ENCODE results near the gene GCK.

Gene GCK

DNA sequence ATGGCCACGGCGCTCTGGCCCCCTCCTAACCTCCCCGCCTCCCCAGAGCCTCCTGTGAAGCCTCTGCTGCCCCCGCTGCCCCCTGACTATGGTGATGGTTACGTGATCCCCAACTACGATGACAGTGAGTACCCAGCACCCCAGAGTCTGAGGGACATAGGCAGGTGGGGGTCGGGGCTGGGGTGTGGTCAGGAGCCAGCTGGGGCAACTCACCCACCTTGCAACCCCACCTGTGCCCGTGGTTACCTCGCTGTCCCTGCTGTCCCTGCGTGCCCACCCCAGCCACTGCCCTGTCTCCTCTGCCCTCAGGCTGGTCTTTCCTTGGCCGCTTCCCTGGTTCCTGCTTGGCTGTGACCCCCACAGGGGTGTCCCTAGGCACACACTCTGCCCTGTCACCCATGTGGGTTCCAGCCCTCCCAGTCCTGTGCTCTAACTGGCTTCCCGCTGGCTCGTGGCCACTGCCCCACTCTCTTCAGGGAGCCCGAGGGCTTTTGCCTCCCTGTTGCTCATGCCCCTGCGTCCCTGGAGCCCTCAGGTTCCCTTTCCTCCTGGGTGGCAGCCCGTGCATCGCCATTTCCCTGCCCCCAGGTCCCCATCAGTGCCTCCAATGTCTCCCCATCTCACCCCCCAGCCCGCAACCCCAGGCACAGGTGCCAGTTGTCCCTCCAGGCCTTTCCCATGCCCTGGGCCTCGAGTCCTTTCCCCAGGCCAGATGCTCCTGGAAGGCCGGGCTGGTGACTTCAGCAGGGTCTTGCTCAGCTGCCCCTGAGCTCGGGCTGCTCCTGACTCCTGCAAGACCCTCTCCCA lies 81.1 kb downstream of the GCK start:
- Histone ChIP-seq H3K36me3 (ENCODE audit: control insufficient read depth, insufficient read depth, low read length) (no peaks in the 10 kb centered on the region), H3K27me3 (ENCODE audit: control insufficient read depth, insufficient read depth, low read length) (peaks cover 4% of the 10 kb centered on the region), H3K4me3 (ENCODE audit: low read length) (no peak overlapping the region), H3K9ac (ENCODE audit: low read length) (no peak overlapping the region), H3K27ac (ENCODE audit: low read depth, low read length) (no peak overlapping the region), H3K4me1 (ENCODE audit: control insufficient read depth, insufficient read depth, low read length) (peaks cover 4% of the 10 kb centered on the region)

DNA sequence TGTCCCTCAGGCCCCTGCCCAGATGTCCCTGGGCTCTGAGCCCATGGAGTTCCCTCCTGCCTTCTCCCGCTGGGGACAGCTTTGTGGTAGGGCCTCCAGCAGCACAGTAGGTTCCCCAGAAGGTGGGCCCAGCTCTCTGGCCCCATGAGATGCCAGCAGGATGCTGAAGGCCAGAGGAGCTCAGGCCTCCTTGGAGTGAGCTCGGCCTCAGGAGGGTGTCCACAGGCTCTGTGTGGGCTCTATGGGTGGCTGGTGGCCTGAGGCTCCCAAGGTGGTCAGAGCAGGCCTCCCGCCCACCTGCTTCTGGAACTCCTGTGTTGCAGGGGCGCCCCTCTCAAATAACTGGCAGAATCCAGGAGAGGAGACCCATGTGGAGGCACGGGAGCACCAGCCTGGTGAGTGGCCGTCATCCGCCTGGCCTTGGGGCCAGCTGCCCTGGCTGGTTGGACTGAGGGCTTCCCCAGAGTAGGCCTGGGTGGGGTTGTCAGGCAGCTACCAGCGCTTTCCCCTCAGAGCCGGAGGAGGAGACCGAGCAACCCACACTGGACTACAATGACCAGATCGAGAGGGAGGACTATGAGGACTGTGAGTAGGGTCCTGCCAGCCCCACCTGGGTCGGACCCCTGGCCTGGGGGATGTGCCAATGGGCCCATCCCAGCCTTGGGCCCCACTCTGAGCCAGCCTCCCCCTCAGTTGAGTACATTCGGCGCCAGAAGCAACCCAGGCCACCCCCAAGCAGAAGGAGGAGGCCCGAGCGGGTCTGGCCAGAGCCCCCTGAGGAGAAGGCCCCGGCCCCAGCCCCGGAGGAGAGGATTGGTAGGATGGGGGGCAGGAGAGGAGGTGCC lies 81.9 kb downstream of the GCK start:
- Histone ChIP-seq H3K27me3 (ENCODE audit: control insufficient read depth, insufficient read depth, low read length) (peaks cover 4% of the 10 kb centered on the region), H3K4me3 (ENCODE audit: low read length) (no peak overlapping the region), H3K36me3 (ENCODE audit: control insufficient read depth, insufficient read depth, low read length) (no peaks in the 10 kb centered on the region), H3K27ac (ENCODE audit: low read depth, low read length) (no peak overlapping the region), H3K4me1 (ENCODE audit: control insufficient read depth, insufficient read depth, low read length) (peaks cover 4% of the 10 kb centered on the region), H3K9ac (ENCODE audit: low read length) (no peak overlapping the region)

DNA sequence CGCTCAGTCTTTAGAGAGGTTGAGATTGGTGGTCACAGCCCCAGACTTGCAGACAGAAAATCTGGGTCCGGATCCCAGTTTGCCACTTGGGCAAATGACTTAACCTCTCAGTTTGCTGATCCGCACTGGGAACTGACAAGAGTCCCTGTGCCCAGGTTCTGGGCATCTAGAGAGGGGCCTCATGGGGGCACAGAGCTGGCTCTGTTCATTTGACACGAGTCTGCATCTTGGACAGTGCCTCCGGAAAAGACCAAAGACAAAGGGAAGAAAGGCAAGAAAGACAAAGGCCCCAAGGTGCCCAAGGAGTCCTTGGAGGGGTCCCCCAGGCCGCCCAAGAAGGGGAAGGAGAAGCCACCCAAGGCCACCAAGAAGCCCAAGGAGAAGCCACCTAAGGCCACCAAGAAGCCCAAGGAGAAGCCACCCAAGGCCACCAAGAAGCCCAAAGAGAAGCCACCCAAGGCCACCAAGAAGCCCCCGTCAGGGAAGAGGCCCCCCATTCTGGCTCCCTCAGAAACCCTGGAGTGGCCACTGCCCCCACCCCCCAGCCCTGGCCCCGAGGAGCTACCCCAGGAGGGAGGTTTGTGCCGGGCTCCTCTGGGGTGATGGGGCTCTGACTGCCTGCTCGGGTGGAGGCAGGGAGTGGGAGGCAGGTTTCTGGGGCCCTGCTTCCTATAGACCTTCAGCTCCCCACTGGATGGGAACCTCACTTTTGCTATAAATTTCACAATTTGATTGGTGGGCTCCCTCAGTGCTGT lies 82.8 kb downstream of the GCK start:
- Histone ChIP-seq H3K36me3 (ENCODE audit: control insufficient read depth, insufficient read depth, low read length) (no peaks in the 10 kb centered on the region), H3K4me3 (ENCODE audit: low read length) (peak overlapping the region; percentile 80), H3K4me1 (ENCODE audit: control insufficient read depth, insufficient read depth, low read length) (peaks cover 4% of the 10 kb centered on the region), H3K27ac (ENCODE audit: low read depth, low read length) (no peak overlapping the region), H3K9ac (ENCODE audit: low read length) (no peak overlapping the region), H3K27me3 (ENCODE audit: control insufficient read depth, insufficient read depth, low read length) (peaks cover 4% of the 10 kb centered on the region)

DNA sequence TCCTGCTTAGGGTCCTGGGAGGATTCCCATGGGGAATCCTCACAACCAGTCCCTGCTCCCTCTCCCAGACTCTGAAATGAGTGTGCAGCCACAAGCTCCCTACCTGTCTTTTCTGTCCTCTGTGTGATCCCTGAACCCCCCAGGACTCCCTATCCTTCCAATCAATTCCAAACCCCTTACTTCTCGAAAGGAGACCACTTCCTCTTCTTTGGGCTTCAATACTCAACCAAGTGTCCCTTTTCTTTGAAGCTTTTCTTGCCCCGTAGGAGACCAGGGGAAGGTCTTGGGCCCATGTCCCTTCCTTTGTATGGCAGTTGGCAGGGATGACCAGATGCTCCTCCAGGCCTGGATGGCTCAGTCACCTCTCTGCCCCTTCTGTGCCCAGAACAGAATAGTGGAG lies 83.4 kb downstream of the GCK start:
- peaks cover 4% of the 10 kb centered on the region for H3K4me1 ChIP-seq (ENCODE audit: control insufficient read depth, insufficient read depth, low read length)

DNA sequence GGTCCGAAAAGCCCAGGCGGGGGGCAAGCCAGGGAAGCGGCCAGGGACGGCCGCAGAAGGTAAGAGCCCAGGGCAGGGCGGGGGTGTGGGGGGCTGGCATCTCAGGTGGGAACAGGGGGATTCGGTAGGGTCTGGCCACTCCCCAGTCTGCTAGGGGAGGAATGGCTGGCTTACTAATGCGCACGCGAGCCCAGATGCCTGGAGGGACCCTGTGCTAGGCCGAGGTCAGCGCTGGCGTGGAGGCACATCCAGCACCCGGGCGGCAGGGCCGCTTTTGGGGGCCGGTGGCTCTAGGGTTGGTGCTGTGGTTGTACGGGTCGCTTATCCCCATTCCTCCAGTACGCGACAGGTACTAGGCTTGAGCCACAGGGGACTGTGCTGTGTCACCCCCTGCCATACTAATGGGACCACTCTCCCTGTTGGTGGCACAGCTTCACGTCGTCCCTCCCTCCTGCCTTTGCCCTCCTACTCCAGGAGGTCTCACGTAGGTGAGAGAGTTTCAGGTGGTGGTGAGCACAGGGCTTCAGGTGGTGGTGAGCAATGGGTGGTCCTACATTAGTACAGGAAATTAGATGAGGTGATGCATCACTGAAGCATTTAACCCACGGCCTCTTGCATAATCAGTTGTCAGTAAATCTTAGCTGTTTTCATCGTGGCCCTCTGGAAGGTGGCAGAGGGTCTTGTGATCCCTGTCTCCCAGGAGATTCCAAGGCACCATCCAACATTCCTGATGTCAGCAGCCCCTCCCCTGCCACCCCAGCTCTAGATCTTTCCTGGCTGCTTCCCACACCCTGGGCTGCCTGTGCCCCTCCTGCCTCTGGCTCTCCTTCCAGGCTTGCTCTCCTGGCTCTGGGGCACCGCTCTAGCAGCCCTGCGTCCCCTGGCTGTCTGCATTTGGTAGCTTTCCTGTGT lies 84.1 kb downstream of the GCK start:
- peak overlapping the region; percentile 30 for H3K9ac ChIP-seq (ENCODE audit: low read length)
- H3K27me3 ChIP-seq (ENCODE audit: control insufficient read depth, insufficient read depth, low read length) = peaks cover 4% of the 10 kb centered on the region
- H3K36me3 ChIP-seq (ENCODE audit: control insufficient read depth, insufficient read depth, low read length) = no peaks in the 10 kb centered on the region
- H3K4me3 ChIP-seq (ENCODE audit: low read length) = peak overlapping the region; percentile 80
- H3K27ac ChIP-seq (ENCODE audit: low read depth, low read length) = peak overlapping the region; percentile 76
- peaks cover 4% of the 10 kb centered on the region for H3K4me1 ChIP-seq (ENCODE audit: control insufficient read depth, insufficient read depth, low read length)

More for the DNA sequence above, 83.4 kb downstream of the GCK start:
- Histone ChIP-seq H3K9ac (ENCODE audit: low read length) (no peak overlapping the region), H3K27me3 (ENCODE audit: control insufficient read depth, insufficient read depth, low read length) (peaks cover 4% of the 10 kb centered on the region), H3K36me3 (ENCODE audit: control insufficient read depth, insufficient read depth, low read length) (no peaks in the 10 kb centered on the region), H3K27ac (ENCODE audit: low read depth, low read length) (peak overlapping the region; percentile 37), H3K4me3 (ENCODE audit: low read length) (peak overlapping the region; percentile 80)

DNA sequence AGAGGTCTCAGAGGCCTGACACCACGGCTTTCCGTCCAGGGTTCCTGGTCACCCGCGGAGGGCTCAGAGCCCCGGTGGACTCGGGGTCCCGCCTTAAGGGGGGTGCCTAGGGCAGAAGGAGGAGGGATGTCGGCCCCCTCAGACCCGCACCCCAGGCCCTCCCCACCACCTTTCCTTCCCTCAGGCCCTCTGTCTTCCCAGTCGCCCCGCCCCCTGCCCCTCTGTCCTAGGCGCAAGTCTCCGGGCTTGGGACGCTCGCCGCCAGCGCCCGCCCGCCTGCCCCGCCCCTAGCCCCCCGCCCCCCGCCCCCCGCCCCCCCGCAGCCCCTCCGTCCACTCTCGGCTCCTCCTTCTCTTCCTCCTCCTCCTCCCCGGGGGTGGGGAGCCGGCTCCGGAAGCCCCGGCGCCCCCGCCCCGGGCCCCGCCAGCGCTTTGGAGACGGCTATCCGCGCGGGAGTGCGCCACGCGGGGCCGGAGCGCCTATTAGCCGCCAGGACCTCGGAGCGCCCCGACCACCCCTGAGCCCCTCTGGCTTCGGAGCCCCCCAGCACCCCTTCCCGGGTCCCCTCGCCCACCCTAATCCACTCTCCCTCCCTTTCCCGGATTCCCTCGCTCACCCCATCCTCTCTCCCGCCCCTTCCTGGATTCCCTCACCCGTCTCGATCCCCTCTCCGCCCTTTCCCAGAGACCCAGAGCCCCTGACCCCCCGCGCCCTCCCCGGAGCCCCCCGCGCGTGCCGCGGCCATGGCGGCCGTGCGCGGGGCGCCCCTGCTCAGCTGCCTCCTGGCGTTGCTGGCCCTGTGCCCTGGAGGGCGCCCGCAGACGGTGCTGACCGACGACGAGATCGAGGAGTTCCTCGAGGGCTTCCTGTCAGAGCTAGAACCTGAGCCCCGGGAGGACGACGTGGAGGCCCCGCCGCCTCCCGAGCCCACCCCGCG lies 85.0 kb downstream of the GCK start, which contains the start of gene AEBP1:
TSS of gene AEBP1 (plus strand) at position 423 of the 937 bp plus-strand sequence. CDS start at position 744, 321 bp downstream.
- Histone ChIP-seq H3K9ac (ENCODE audit: low read length) (peak within 1 kb of the TSS; percentile 30), H3K27ac (ENCODE audit: low read depth, low read length) (peak within 1 kb of the TSS; percentile 76), H3K36me3 (ENCODE audit: control insufficient read depth, insufficient read depth, low read length) (no peaks in the 10 kb centered on the region), H3K4me1 (ENCODE audit: control insufficient read depth, insufficient read depth, low read length) (peaks cover 4% of the 10 kb centered on the region), H3K27me3 (ENCODE audit: control insufficient read depth, insufficient read depth, low read length) (peaks cover 4% of the 10 kb centered on the region), H3K4me3 (ENCODE audit: low read length) (peak within 1 kb of the TSS; percentile 80)

DNA sequence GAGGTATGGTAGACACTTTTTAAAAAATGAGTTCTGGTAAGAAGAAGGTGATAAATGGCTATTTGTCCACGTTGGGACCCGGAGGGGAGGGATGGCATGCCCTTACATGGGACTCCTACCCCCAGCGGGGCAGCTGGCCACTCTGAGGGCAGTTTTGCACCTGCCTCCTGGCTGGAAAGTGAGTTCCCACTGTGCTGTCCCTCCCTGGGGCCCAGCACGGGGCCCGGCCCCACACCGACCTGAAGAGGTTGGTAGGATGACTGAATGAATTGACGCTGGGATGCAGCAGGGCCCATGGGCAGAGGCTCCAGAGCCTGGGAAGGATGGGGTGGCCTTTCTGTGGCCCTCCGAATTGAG lies 85.7 kb downstream of the GCK start:
- Histone ChIP-seq H3K4me1 (ENCODE audit: control insufficient read depth, insufficient read depth, low read length) (peaks cover 4% of the 10 kb centered on the region), H3K4me3 (ENCODE audit: low read length) (no peak overlapping the region), H3K36me3 (ENCODE audit: control insufficient read depth, insufficient read depth, low read length) (no peaks in the 10 kb centered on the region), H3K27ac (ENCODE audit: low read depth, low read length) (peak overlapping the region; percentile 27), H3K27me3 (ENCODE audit: control insufficient read depth, insufficient read depth, low read length) (peaks cover 4% of the 10 kb centered on the region), H3K9ac (ENCODE audit: low read length) (no peak overlapping the region)

DNA sequence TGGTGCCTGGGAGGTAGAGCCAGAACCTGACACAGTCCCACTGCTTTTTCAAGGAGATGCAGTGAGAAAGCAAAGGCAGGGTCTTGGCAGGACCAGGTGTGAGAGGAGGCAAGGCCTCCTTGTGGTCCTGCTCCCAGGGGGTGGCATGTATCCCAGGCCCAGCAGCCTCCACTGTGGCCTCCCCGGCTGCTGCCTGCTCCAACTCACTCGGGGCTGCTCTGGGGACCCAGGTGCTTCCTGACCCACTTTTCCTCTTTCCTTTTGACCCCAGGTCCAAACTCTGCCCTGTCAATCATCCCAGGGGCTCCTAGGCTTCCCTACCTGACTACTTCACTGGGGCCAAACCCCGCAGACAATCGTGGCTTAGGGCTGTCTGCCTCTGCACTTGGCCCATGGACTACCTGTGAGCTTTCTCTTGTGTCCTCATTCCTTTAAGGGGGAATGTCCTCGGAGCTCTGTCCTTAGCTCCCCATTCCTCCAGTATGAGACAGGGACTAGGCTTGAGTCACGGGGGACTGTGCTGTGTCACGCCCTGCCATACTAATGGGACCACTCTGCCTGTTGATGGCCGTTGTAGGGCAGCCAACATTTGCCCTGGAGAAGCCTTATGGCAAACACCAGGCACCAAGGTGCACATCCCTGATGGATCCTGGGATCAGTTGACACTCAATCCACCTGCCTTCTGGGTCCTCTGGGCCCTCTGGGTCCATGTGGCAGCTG lies 86.2 kb downstream of the GCK start:
- H3K36me3 ChIP-seq (ENCODE audit: control insufficient read depth, insufficient read depth, low read length) = no peaks in the 10 kb centered on the region
- no peak overlapping the region for H3K9ac ChIP-seq (ENCODE audit: low read length)
- H3K27me3 ChIP-seq (ENCODE audit: control insufficient read depth, insufficient read depth, low read length) = peaks cover 4% of the 10 kb centered on the region
- no peak overlapping the region for H3K4me3 ChIP-seq (ENCODE audit: low read length)
- H3K4me1 ChIP-seq (ENCODE audit: control insufficient read depth, insufficient read depth, low read length) = peaks cover 4% of the 10 kb centered on the region
- H3K27ac ChIP-seq (ENCODE audit: low read depth, low read length) = peak overlapping the region; percentile 27

DNA sequence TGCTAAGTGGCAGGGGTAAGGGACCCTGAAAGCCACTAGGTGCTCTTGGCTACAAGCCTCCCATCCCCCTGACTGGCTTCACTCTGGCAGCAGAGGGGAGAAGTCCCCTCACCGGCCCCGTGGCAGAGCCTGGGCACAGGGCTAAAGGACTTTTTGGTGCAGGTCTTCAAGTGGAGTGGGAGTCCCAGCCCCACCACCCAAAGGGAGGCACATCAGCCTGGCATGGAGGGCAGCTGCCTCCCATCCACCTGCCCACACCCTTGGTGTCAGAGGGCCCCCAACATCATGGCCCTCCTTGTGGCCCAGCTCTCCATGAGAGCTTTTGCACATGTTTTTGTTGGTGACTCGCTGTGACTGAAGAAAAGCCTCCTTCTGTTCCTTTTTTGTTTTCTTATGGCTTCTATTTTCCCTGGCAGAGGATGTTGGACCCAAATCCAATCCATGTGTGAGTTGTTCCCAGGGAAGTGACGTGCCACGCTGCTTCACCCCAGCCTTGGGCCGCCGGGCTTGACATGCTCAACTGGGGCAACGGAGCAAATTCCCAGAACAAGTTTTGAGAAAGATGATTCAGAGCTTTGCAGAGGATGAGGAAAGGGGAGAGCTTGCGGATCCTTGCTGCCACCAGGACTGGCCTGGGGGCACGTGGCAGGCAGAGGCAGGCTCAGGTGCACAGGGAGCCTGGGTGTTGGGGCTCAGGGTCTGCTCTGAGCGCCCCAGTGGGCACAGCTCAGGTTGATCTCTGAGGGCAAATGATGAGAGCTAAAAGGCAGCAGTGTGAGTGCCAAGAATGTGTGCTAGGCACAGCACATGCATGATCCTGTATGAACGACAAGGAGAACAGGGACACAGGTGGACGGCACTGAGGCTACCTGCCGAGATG lies 87.0 kb downstream of the GCK start:
- Histone ChIP-seq H3K9ac (ENCODE audit: low read length) (no peak overlapping the region), H3K27me3 (ENCODE audit: control insufficient read depth, insufficient read depth, low read length) (peaks cover 4% of the 10 kb centered on the region), H3K36me3 (ENCODE audit: control insufficient read depth, insufficient read depth, low read length) (no peaks in the 10 kb centered on the region), H3K4me3 (ENCODE audit: low read length) (no peak overlapping the region), H3K27ac (ENCODE audit: low read depth, low read length) (peak overlapping the region; percentile 21), H3K4me1 (ENCODE audit: control insufficient read depth, insufficient read depth, low read length) (peaks cover 4% of the 10 kb centered on the region)

Measured in rectal smooth muscle tissue (tissue), 1 donor.